NCI-H2227 (cell line): ENCODE data around the gene UBA7.
A peak's percentile ranks its signal among the peaks of the same experiment; 100 is the strongest.

Experiments used
- DNase-seq: peaks from one replicate; lab custom pipeline; 2025; ENCODE audit not compliant: unreplicated experiment; lab: John Stamatoyannopoulos, UW

The UBA7 gene

GRCh38 chr3:49805897-49806701 lies 7.7 kb downstream of the UBA7 start:
- DNase-seq, result no peak

DNA sequence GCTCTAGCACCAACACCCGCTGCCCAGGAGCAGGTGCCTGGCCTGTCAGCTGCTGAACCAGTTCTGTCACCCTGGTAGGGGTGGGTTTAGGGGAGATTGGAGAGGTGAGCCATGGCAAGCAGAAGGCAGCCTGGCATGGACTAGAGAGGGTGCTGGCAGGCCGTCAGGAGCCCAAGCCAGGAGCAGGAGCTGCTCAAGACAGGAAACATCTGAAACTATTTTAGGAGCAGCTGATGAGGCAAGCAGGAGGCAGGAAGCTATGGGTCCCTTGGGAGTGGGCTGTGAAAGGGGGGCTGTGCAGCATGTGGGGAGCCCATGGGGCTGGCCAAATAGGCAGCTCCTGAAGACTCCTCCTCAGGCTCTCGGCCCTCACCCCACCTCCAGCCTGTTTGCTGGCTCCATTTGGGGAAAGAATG lies 8.4 kb downstream of the UBA7 start:
- no peak for DNase-seq

GRCh38 chr3:49804141-49805041 lies 9.4 kb downstream of the UBA7 start:
- no peak for DNase-seq

DNA sequence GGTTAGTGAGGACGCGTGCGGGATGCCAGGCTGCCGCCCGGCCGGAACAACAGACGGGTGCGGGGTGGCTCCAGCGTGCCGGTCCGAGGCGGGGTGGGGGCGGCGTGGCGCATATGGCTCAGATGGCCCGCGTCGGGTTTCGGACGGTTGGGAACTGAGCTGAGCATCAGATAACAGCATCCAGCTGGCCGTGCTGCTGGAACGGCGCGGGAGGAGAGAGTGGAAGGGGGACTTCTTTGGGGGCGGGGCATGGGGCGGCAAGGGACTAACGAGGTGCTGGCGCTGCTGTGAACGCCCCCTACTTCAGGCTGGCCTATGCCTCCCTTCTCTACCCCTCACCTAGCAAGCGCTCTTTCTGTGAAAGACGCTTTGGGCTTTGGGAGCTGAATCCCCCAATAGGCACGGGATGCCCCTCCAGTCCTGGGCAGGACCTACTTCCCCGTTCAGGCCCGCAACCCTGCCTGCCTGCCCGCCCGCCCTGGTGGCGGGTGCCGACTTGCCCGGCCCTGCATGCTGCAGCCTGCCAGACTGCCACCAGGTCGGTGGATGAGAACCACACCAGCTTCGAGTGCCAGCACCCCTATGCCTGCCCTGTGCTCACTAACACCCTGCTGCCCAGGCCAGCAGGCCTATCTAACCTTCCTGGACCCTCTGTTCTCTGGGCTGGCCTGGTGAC lies 10.2 kb downstream of the UBA7 start:
- peak; percentile 59 for DNase-seq

DNA sequence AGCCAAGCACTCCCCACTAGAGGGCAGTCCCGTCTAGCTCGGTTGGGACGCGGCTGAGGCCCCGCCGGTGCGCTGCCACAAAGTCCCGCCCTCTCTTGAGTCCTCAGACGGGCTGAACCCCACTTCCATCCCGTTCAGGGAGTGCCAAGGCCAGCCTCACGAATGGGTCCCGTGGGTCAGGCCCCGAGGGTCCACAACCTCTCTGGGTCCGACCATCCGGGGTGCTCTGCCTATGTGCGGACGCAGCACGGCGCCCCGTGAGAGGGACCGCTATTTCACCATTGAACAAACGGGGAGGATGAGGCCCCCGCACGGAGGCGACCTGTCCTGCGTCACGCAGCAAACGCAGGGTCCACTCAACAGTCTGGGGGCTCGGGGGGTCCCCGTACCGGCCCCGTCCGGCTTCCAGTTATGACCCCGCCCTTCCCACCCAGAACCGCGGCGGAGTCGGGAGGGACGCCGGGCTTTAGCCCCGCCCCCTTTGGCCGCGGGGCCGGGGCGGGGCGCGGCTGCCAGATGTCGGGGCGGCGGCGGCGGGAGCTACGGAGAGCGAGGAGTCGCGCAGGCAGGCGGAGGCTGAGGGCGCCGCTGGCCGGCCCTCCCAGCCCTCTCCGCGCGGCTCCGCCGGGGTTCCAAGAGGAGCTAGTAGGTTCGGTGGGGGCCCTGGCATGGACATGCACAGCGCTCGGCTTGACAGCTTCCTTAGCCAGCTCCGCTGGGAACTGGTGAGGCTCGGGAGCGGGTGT lies 10.9 kb downstream of the UBA7 start, which contains the start of gene INKA1:
Gene INKA1 (plus strand): TSS at position 543 of the 746 bp plus-strand sequence. CDS start 132 bp downstream, at position 675.
- peak; percentile 90 for DNase-seq

- DNase-seq, result no peak
Observed at GRCh38 chr3:49801160-49801559, 12.6 kb downstream of the UBA7 start.

DNA sequence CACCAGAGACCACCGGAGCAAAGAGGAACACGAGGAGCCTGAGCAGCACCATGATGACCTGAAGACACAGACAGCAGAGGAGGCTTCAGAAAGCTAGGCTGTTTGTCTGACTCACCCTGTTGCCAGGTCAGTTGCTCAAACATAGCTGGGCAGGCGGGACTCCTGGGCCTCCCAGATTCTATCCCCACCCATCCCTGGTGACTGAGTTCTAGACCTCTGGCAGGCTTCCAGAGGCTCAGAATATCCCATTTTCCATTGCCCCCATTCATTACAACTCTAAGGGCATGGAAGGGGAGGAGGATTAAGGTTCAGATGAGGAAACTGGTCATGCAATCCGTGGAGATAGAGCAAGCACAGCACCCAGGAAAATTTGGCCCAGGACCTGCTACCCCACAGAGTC lies 14.0 kb downstream of the UBA7 start, which contains the start of gene CDHR4:
Gene CDHR4 (minus strand): TSS at position 113 of the 400 bp plus-strand sequence. CDS start 61 bp downstream, at position 52.
- DNase-seq, result no peak

GRCh38 chr3:49799105-49799504 lies 14.6 kb downstream of the UBA7 start:
- no peak for DNase-seq

GRCh38 chr3:49794926-49795905 lies 18.5 kb downstream of the UBA7 start:
- DNase-seq, result no peak

GRCh38 chr3:49794431-49794830 lies 19.3 kb downstream of the UBA7 start:
- no peak for DNase-seq

DNA sequence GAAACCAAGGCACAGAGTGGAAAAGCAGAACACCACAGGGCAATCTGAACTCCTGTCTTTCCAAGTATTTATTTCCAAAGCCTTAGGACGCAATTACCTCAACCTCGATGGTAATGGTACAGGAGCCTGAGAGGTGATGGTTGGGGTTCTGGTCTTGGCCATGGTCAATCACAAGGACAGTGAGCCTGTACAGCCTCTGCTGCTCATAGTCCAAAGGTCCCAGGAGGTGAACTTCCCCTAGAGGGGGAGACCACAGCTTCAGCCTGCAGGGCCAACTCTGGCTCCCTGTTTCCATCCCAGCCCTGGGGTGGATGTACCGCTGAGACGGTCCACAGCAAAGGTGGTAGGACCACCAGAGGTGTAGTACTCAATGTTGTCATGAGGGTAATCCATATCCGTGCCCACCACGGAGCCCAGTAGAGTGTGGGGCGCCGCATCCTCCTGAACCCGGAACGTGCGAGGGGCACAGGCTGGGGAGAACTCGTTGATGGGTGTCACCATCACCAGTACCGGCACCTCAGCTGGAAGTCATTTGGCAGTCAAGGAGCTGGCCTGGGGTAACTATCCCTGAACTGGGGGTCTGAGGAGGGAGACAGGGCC lies 20.2 kb downstream of the UBA7 start:
- no peak for DNase-seq

DNA sequence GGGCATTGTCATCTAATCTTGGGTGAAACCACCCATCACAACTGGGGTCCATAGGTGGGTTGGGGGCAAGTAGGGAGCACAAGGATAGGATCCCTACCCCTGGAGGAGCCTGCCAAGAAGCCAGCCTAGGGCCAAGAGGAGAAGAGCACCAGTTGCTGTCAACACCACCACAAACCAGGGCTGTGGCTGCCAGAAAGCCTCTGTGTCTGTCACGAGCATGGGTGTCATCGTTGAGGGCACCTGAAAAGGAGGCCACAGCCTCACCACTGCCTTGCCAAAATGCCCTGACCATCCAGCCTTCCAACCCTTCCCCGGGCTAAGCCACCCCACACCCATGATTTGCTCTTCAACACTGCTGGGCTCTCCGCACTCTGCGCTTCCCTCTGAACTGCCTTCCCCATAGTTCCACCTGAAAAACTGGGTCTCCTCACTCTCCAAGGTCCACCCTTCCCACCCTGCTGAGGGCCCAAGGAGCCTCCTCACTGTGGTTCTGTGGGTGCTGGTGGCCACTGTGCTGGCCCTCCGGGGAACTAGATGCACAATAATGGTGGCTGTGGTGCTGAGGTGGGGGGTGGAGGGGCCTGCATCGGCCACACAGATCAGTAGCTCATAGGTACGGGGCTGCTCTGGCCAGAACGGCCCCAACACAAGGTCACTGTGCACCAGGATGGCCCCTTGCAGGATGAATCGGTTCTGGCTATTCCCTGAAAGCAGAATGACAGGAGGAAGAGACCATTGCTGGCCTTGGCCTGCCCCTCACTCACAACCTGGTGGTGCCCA lies 21.2 kb downstream of the UBA7 start:
- DNase-seq, result no peak

DNA sequence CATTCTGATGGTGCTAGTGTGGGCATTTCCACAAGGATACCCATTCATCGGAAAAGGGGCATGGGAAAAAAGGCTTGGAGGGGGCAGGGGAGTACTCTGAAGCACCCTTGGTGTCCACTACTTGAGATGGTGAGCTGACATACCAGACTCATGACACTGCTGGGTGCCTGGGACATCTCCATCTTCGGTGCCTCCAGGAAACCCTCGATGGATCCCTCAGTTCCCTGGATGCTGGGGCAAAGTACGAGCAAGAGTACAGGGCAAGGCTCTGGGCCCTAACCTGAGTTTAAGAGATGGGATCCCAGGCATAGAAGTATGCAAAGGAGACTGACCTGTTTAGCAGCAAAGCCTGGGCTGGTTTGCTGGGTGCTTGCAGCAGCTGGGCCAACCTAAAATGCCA lies 22.2 kb downstream of the UBA7 start:
- no peak for DNase-seq

GRCh38 chr3:49790626-49791411 lies 22.9 kb downstream of the UBA7 start:
- DNase-seq, result no peak

- DNase-seq, result no peak
Observed at GRCh38 chr3:49788056-49788455, 25.7 kb downstream of the UBA7 start.

DNA sequence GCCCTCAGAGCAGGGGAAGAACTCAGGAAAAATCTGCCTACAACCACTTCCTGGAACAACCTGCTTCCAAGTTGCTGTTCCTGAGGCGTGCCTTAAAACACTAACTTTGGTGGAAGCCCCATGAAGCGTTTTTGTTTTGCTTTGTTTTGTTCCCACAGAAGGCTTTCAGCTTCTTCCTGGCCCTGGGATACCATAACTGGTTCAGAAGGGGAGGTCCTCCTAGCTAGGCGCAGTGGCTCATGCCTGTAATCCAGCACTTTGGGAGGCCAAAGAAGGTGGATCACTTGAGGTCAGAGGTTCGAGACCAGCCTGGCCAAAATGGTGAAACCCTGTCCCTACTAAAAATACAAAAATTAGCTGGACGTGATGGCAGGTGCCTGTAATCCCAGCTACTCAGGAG lies 26.2 kb downstream of the UBA7 start:
- DNase-seq, result no peak

DNA sequence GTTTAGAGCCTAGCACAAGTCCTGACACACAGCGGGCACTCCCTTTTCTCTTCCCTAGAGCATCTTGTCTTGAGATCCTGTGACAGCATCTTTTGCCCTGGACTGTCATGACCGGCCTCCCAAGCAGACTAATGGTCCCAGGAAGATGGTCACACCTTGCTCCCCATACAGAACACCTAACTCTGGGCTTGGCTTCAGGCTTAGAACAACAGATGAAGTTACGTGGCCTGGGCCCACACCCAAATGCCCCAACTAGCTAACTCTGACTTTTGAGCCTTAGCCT lies 26.6 kb downstream of the UBA7 start:
- DNase-seq, result no peak
